Measurements from ENCODE around the gene PLEKHO2.
"Not testable (repeated sequence)": the region's sequence is repeated elsewhere in the genome, so short reads cannot be mapped to it uniquely, and the experiment has no call there.

The PLEKHO2 gene

DNA sequence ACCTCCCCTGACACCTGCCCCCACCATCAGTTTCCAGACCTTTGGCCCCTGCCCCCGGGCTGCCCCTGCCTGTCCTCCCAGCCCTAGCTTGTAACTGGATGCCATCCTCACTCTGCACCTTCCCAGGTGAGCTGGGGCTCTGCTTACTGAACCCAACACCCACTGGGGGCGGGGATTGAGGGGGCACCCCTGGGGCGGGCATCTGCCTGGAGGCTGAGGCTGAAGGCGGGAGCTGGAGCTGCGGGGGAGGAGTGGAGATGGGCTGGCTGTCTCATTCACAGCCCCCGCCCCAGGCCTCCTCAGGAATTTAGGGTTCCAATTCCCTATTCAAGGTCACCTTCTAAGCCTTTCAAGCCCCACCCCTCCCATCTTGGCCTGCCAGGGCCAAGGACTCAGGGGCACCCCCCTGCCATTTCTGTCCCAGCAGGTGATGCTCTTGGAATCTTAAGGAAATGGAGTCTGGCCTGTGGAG lies 33.9 kb upstream of the PLEKHO2 start:
- Histone ChIP-seq H3K27ac (ENCODE audit: insufficient read depth, low read length, poor library complexity, severe bottlenecking) (no peak overlapping the region), H3K4me3 (ENCODE audit: insufficient read depth, low read depth, low read length, poor library complexity, severe bottlenecking) (no peak overlapping the region), H3K4me1 (ENCODE audit: control insufficient read depth, insufficient read depth, low read length, poor library complexity, severe bottlenecking) (no peaks in the 10 kb centered on the region), H3K36me3 (ENCODE audit: control insufficient read depth, insufficient read depth, low read length) (no peaks in the 10 kb centered on the region), H3K27me3 (replicated peaks; ENCODE audit: control insufficient read depth, insufficient read depth, low read length, poor library complexity, severe bottlenecking) (no peaks in the 10 kb centered on the region), H3K9me3 (ENCODE audit: control insufficient read depth, low read length) (no peaks in the 10 kb centered on the region)
- DNase-seq: no peak

GRCh38 chr15:64808785-64809453 lies 32.8 kb upstream of the PLEKHO2 start:
- H3K4me1 ChIP-seq (ENCODE audit: control insufficient read depth, insufficient read depth, low read length, poor library complexity, severe bottlenecking): no peaks in the 10 kb centered on the region
- no peak for DNase-seq
- H3K4me3 ChIP-seq (ENCODE audit: insufficient read depth, low read depth, low read length, poor library complexity, severe bottlenecking): no peak overlapping the region

DNA sequence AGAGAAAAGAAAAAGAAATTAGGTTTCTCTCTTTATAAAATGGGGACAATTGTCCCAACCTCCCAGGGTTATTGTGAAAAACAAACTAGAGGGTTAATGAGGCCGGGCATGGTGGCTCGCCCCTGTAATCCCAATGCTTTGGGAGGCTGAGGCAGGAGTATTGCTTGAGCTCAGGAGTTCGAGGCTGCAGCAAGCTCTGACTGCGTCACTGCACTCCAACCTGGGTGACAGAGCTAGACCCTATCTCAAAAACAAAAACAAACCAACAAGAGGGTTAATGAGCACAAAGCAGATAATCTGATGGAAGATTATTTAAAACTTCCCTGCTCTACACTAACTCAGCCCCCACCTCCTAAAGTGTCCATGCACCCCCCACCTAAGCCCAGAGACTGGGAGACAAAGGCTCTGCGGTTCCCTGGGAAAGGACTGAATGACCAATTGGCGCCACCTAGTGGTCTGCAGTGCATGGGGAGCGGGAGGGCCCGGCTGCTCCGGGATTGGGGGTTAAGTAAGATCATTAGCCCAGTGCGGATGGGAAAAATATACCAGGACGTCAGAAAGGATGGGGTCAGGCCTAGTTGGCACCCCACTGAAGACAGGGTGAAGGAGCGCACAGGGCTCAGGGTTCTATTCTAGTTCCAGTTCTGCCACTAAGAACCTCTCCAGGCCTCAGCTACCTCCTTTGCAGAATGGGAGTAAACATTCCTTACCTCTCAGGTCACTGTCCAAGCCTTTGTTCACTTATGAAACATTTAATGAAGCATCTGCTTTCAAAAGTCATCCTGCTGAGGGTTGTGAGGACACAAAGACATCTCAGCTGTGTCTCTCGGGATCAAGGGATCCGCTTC lies 31.8 kb upstream of the PLEKHO2 start:
- Histone ChIP-seq H3K4me1 (ENCODE audit: control insufficient read depth, insufficient read depth, low read length, poor library complexity, severe bottlenecking) (no peaks in the 10 kb centered on the region), H3K27me3 (replicated peaks; ENCODE audit: control insufficient read depth, insufficient read depth, low read length, poor library complexity, severe bottlenecking) (no peaks in the 10 kb centered on the region), H3K36me3 (ENCODE audit: control insufficient read depth, insufficient read depth, low read length) (no peaks in the 10 kb centered on the region), H3K27ac (ENCODE audit: insufficient read depth, low read length, poor library complexity, severe bottlenecking) (no peak overlapping the region), H3K4me3 (ENCODE audit: insufficient read depth, low read depth, low read length, poor library complexity, severe bottlenecking) (no peak overlapping the region), H3K9me3 (ENCODE audit: control insufficient read depth, low read length) (no peaks in the 10 kb centered on the region)
- peak; percentile 36 to 56 (median 39) for DNase-seq

More at GRCh38 chr15:64808785-64809453, 32.8 kb upstream of the PLEKHO2 start:
- Histone ChIP-seq H3K9me3 (ENCODE audit: control insufficient read depth, low read length) (no peaks in the 10 kb centered on the region), H3K27ac (ENCODE audit: insufficient read depth, low read length, poor library complexity, severe bottlenecking) (no peak overlapping the region), H3K27me3 (replicated peaks; ENCODE audit: control insufficient read depth, insufficient read depth, low read length, poor library complexity, severe bottlenecking) (no peaks in the 10 kb centered on the region), H3K36me3 (ENCODE audit: control insufficient read depth, insufficient read depth, low read length) (no peaks in the 10 kb centered on the region)

- Histone ChIP-seq H3K27ac (ENCODE audit: insufficient read depth, low read length, poor library complexity, severe bottlenecking) (no peak overlapping the region), H3K4me1 (ENCODE audit: control insufficient read depth, insufficient read depth, low read length, poor library complexity, severe bottlenecking) (no peaks in the 10 kb centered on the region), H3K36me3 (ENCODE audit: control insufficient read depth, insufficient read depth, low read length) (no peaks in the 10 kb centered on the region)
Observed at GRCh38 chr15:64810497-64811326, 31.0 kb upstream of the PLEKHO2 start.

GRCh38 chr15:64813075-64813474 lies 28.6 kb upstream of the PLEKHO2 start:
- Histone ChIP-seq H3K27me3 (replicated peaks; ENCODE audit: control insufficient read depth, insufficient read depth, low read length, poor library complexity, severe bottlenecking) (no peaks in the 10 kb centered on the region), H3K27ac (ENCODE audit: insufficient read depth, low read length, poor library complexity, severe bottlenecking) (no peak overlapping the region), H3K9me3 (ENCODE audit: control insufficient read depth, low read length) (no peaks in the 10 kb centered on the region), H3K36me3 (ENCODE audit: control insufficient read depth, insufficient read depth, low read length) (no peaks in the 10 kb centered on the region), H3K4me3 (ENCODE audit: insufficient read depth, low read depth, low read length, poor library complexity, severe bottlenecking) (no peak overlapping the region), H3K4me1 (ENCODE audit: control insufficient read depth, insufficient read depth, low read length, poor library complexity, severe bottlenecking) (no peaks in the 10 kb centered on the region)
- no peak for DNase-seq

More at GRCh38 chr15:64810497-64811326, 31.0 kb upstream of the PLEKHO2 start:
- Histone ChIP-seq H3K4me3 (ENCODE audit: insufficient read depth, low read depth, low read length, poor library complexity, severe bottlenecking) (no peak overlapping the region), H3K27me3 (replicated peaks; ENCODE audit: control insufficient read depth, insufficient read depth, low read length, poor library complexity, severe bottlenecking) (no peaks in the 10 kb centered on the region), H3K9me3 (ENCODE audit: control insufficient read depth, low read length) (no peaks in the 10 kb centered on the region)
- DNase-seq: no peak

- not testable (repeated sequence) for H3K36me3 ChIP-seq (ENCODE audit: control insufficient read depth, insufficient read depth, low read length); H3K9me3 ChIP-seq (ENCODE audit: control insufficient read depth, low read length); H3K4me3 ChIP-seq (ENCODE audit: insufficient read depth, low read depth, low read length, poor library complexity, severe bottlenecking); DNase-seq; H3K27me3 ChIP-seq (replicated peaks; ENCODE audit: control insufficient read depth, insufficient read depth, low read length, poor library complexity, severe bottlenecking); H3K27ac ChIP-seq (ENCODE audit: insufficient read depth, low read length, poor library complexity, severe bottlenecking); H3K4me1 ChIP-seq (ENCODE audit: control insufficient read depth, insufficient read depth, low read length, poor library complexity, severe bottlenecking)
Observed at GRCh38 chr15:64814283-64814682, 27.4 kb upstream of the PLEKHO2 start.

GRCh38 chr15:64814965-64815364 lies 26.8 kb upstream of the PLEKHO2 start:
- H3K4me1 ChIP-seq (ENCODE audit: control insufficient read depth, insufficient read depth, low read length, poor library complexity, severe bottlenecking); H3K36me3 ChIP-seq (ENCODE audit: control insufficient read depth, insufficient read depth, low read length); H3K4me3 ChIP-seq (ENCODE audit: insufficient read depth, low read depth, low read length, poor library complexity, severe bottlenecking); DNase-seq; H3K27me3 ChIP-seq (replicated peaks; ENCODE audit: control insufficient read depth, insufficient read depth, low read length, poor library complexity, severe bottlenecking); H3K9me3 ChIP-seq (ENCODE audit: control insufficient read depth, low read length); H3K27ac ChIP-seq (ENCODE audit: insufficient read depth, low read length, poor library complexity, severe bottlenecking): not testable (repeated sequence)

DNA sequence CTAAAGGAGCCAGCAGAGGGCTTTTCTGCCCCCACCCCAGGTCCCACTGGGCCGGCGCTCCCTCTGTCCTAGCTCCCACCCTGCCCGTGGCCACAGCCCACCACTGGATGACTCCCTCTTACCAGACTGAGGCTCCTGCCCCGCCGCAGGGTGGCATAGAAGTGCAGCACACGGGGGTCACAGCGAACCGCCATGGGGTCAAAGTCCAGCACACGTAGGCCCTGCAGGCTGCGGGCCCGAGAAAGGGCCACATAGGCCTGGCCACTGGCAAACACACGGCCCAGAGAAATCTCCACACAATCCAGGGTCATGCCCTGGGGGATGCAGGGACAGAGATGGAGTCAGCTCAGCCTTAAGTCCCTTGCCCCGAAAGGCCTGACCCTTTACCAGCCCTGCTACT lies 25.3 kb upstream of the PLEKHO2 start:
- no peaks in the 10 kb centered on the region for H3K27me3 ChIP-seq (replicated peaks; ENCODE audit: control insufficient read depth, insufficient read depth, low read length, poor library complexity, severe bottlenecking)
- H3K4me3 ChIP-seq (ENCODE audit: insufficient read depth, low read depth, low read length, poor library complexity, severe bottlenecking): no peak overlapping the region
- no peak overlapping the region for H3K27ac ChIP-seq (ENCODE audit: insufficient read depth, low read length, poor library complexity, severe bottlenecking)
- no peaks in the 10 kb centered on the region for H3K4me1 ChIP-seq (ENCODE audit: control insufficient read depth, insufficient read depth, low read length, poor library complexity, severe bottlenecking)
- no peaks in the 10 kb centered on the region for H3K9me3 ChIP-seq (ENCODE audit: control insufficient read depth, low read length)
- H3K36me3 ChIP-seq (ENCODE audit: control insufficient read depth, insufficient read depth, low read length): no peaks in the 10 kb centered on the region
- no peak for DNase-seq

DNA sequence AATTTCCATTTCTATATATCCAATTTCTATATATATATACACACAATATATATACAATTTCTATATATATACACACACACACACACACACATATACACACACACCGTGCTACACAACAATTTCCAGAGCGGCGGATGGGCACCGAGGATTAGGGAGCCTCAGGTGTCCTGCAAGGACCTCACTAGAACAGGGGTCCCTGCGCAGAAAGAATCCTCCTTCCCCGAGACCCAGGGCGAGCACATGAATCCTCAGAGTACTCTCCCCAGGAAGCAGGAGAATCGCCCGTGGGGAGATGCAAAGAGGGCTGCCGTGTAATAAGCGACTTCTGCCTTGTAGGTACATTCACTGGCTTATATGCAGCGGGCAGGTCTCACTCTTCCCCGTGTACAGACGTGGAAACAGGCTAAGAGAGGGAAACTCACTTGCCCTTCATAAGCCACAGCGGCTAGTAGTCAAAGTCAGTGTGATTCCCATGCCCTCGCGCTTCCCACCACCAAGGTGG lies 16.7 kb upstream of the PLEKHO2 start:
- DNase-seq: no peak
- Histone ChIP-seq H3K4me3 (ENCODE audit: insufficient read depth, low read depth, low read length, poor library complexity, severe bottlenecking) (peak overlapping the region; percentile 61), H3K9me3 (ENCODE audit: control insufficient read depth, low read length) (no peaks in the 10 kb centered on the region), H3K36me3 (ENCODE audit: control insufficient read depth, insufficient read depth, low read length) (no peaks in the 10 kb centered on the region), H3K4me1 (ENCODE audit: control insufficient read depth, insufficient read depth, low read length, poor library complexity, severe bottlenecking) (peaks cover 25% of the 10 kb centered on the region), H3K27ac (ENCODE audit: insufficient read depth, low read length, poor library complexity, severe bottlenecking) (no peak overlapping the region), H3K27me3 (replicated peaks; ENCODE audit: control insufficient read depth, insufficient read depth, low read length, poor library complexity, severe bottlenecking) (no peaks in the 10 kb centered on the region)

All from effector memory CD4-positive, alpha-beta T cell (primary cell).